HEK293 (cell line): Measurements from ENCODE around the gene HLF.

Experiments
- CTCF ChIA-PET: fragments of 350-600 bp; formaldehyde crosslinking; extraction: SDS; loops from one replicate; lab custom pipeline; 2021; ENCODE audit warnings: antibody characterized with exemption; lab: Yijun Ruan, JAX
- POLR2A ChIA-PET: fragments of 300-600 bp; formaldehyde crosslinking; extraction: SDS; loops from one replicate; lab custom pipeline; 2020; ENCODE audit warnings: antibody characterized with exemption, inconsistent platforms; lab: Yijun Ruan, JAX
- H3K27ac ChIP-seq: fragments of 200-500 bp; sonication (Bioruptor generic); 2 replicates; pipeline ENCODE4 v1.5.1; 2014; ENCODE audit warnings: low read depth, low read length, control low read depth, inconsistent platforms; ENCODE audit errors: extremely low read depth
- H3K36me3 ChIP-seq, 2 experiments: fragments of 200-500 bp in 1 of 2; sonication (Bioruptor generic) in 1 of 2; 1 replicate in 1 of 2; 2 replicates in 1 of 2; pipeline ENCODE4 v1.5.1; 2014 to 2017; ENCODE audit warnings: inconsistent platforms in 2 of 2, low read length in 2 of 2; ENCODE audit not compliant: control insufficient read depth in 2 of 2, insufficient read depth in 1 of 2
- H3K4me1 ChIP-seq: fragments of 200-500 bp; sonication (Bioruptor generic); 2 replicates; pipeline ENCODE4 v1.5.1; 2014; ENCODE audit warnings: mild to moderate bottlenecking, low read length, inconsistent platforms; ENCODE audit not compliant: control insufficient read depth, insufficient read depth
- H3K4me3 ChIP-seq: 2 replicates; pipeline ENCODE4 v1.5.1; 2011; ENCODE audit warnings: low read depth, mild to moderate bottlenecking, control low read depth, low read length, moderate library complexity
- H3K9me3 ChIP-seq: fragments of 200-500 bp; sonication (Bioruptor generic); 2 replicates; pipeline ENCODE4 v1.5.1; 2014; ENCODE audit warnings: low read depth, low read length, inconsistent platforms; ENCODE audit not compliant: control insufficient read depth, insufficient read depth
- ATF2 ChIP-seq: fragments of 450-650 bp; formaldehyde crosslinking; IDR thresholded peaks from 2 replicates; pipeline ENCODE4 v1.5.1; 2016; ENCODE audit warnings: missing biosample characterization, missing genetic modification characterization, low read depth
- EGR2 ChIP-seq: fragments of 450-650 bp; formaldehyde crosslinking; IDR thresholded peaks from 2 replicates; pipeline ENCODE4 v1.5.1; 2016; ENCODE audit warnings: low read depth, missing biosample characterization, missing genetic modification characterization
- KLF7 ChIP-seq: fragments of 450-650 bp; formaldehyde crosslinking; IDR thresholded peaks from 2 replicates; pipeline ENCODE4 v1.5.1; 2016; ENCODE audit warnings: missing biosample characterization, missing genetic modification characterization, borderline replicate concordance
- SALL2 ChIP-seq: fragments of 450-650 bp; formaldehyde crosslinking; IDR thresholded peaks from 2 replicates; pipeline ENCODE4 v1.5.0; 2017; ENCODE audit warnings: missing biosample characterization, mild to moderate bottlenecking, missing genetic modification characterization, borderline replicate concordance
- SCRT1 ChIP-seq: fragments of 450-650 bp; formaldehyde crosslinking; IDR thresholded peaks from 2 replicates; pipeline ENCODE4 v1.5.1; 2016; ENCODE audit warnings: missing biosample characterization, missing genetic modification characterization, borderline replicate concordance
- ZBTB21 ChIP-seq: fragments of 450-650 bp; formaldehyde crosslinking; IDR thresholded peaks from 2 replicates; pipeline ENCODE4 v1.5.1; 2017; ENCODE audit warnings: missing biosample characterization, missing genetic modification characterization
- ZFHX2 ChIP-seq: fragments of 450-650 bp; formaldehyde crosslinking; conservative IDR thresholded peaks from 2 replicates; pipeline ENCODE4 v1.5.1; 2016; ENCODE audit warnings: missing biosample characterization, missing genetic modification characterization
- ZNF302 ChIP-seq: fragments of 450-650 bp; formaldehyde crosslinking; IDR thresholded peaks from 2 replicates; pipeline ENCODE4 v1.5.1; 2016; ENCODE audit warnings: missing biosample characterization, missing genetic modification characterization, low read depth
- ZNF311 ChIP-seq: fragments of 450-650 bp; formaldehyde crosslinking; IDR thresholded peaks from 2 replicates; pipeline ENCODE4 v1.5.1; 2017; ENCODE audit warnings: missing biosample characterization, missing genetic modification characterization, borderline replicate concordance
- ZNF394 ChIP-seq: fragments of 450-650 bp; formaldehyde crosslinking; IDR thresholded peaks from 2 replicates; pipeline ENCODE4 v1.5.1; 2016; ENCODE audit warnings: missing biosample characterization, missing genetic modification characterization, mild to moderate bottlenecking, moderate library complexity, borderline replicate concordance
- ZNF398 ChIP-seq: fragments of 450-650 bp; formaldehyde crosslinking; IDR thresholded peaks from 2 replicates; pipeline ENCODE4 v1.5.1; 2017; ENCODE audit warnings: missing biosample characterization, missing genetic modification characterization
- ZNF513 ChIP-seq: fragments of 450-650 bp; IDR thresholded peaks from 2 replicates; pipeline ENCODE4 v1.5.1; 2018; ENCODE audit warnings: missing biosample characterization, missing genetic modification characterization
- ZNF548 ChIP-seq: fragments of 450-650 bp; formaldehyde crosslinking; IDR thresholded peaks from 2 replicates; pipeline ENCODE4 v1.5.1; 2016; ENCODE audit warnings: missing biosample characterization, missing genetic modification characterization
- ZNF600 ChIP-seq: fragments of 450-650 bp; formaldehyde crosslinking; IDR thresholded peaks from 2 replicates; pipeline ENCODE4 v1.5.1; 2016; ENCODE audit warnings: missing biosample characterization, missing genetic modification characterization
- ZNF654 ChIP-seq: fragments of 450-650 bp; formaldehyde crosslinking; IDR thresholded peaks from 2 replicates; pipeline ENCODE4 v1.5.1; 2016; ENCODE audit warnings: low read depth, missing biosample characterization, missing genetic modification characterization
- ZNF658 ChIP-seq: fragments of 450-650 bp; formaldehyde crosslinking; IDR thresholded peaks from 2 replicates; pipeline ENCODE4; 2016; ENCODE audit warnings: missing biosample characterization, missing genetic modification characterization
- ZNF677 ChIP-seq: fragments of 450-650 bp; IDR thresholded peaks from 2 replicates; pipeline ENCODE4 v1.5.0; 2018; ENCODE audit warnings: missing biosample characterization, mild to moderate bottlenecking, missing genetic modification characterization, moderate library complexity

The HLF gene

GRCh38 chr17:55318715-55319487, 54.1 kb downstream of the HLF start:
- peak; percentile 51; the same call in 1 of the 2 replicates for TF ChIP-seq ATF2 (tag by site-specific recombination)
- no peak for TF ChIP-seq ZNF677 (tag by site-specific recombination)
- no peaks in the 10 kb centered on the region for H3K36me3 ChIP-seq
- no peak overlapping the region for H3K27ac ChIP-seq
- no peaks in the 10 kb centered on the region for H3K4me1 ChIP-seq
- POLR2A ChIA-PET, result no interaction called here
- no peaks in the 10 kb centered on the region for H3K9me3 ChIP-seq
- CTCF ChIA-PET, result interaction anchor here (1.6 kb wide), 1 partner anchor 38 kb away, joined by 4 read pairs; no protein-coding TSS in a partner anchor
- no peak overlapping the region for H3K4me3 ChIP-seq

- Histone ChIP-seq H3K4me3 (no peak overlapping the region), H3K9me3 (no peaks in the 10 kb centered on the region), H3K36me3 (no peaks in the 10 kb centered on the region)
- ChIA-PET POLR2A (no interaction called here), CTCF (interaction anchor here (0.7 to 1.6 kb wide), 2 partner anchors 13 to 37 kb away, joined by 3 to 4 read pairs; no protein-coding TSS in a partner anchor)
- no peak for TF ChIP-seq KLF7 (tag by site-specific recombination)
- no peak for TF ChIP-seq SCRT1 (tag by site-specific recombination)
- no peak for TF ChIP-seq ZFHX2 (tag by site-specific recombination)
- TF ChIP-seq, all 188 proteins: peak for 0
- Histone ChIP-seq H3K27ac (no peak overlapping the region), H3K4me1 (no peaks in the 10 kb centered on the region)
These were observed 55.3 kb downstream of the HLF start for GRCh38 chr17:55319933-55320593.

- ChIA-PET CTCF (interaction anchor here (0.6 to 0.7 kb wide), 2 partner anchors 14 to 49 kb away, joined by 3 read pairs; no protein-coding TSS in a partner anchor), POLR2A (no interaction called here)
- no peaks in the 10 kb centered on the region for H3K9me3 ChIP-seq
- H3K4me3 ChIP-seq, result no peak overlapping the region
- H3K4me1 ChIP-seq, result no peaks in the 10 kb centered on the region
- H3K36me3 ChIP-seq, result no peaks in the 10 kb centered on the region
- no peak overlapping the region for H3K27ac ChIP-seq
- TF ChIP-seq ZNF600 (tag by site-specific recombination) (no peak), ZNF311 (tag by site-specific recombination) (no peak)
These were observed 56.0 kb downstream of the HLF start for GRCh38 chr17:55320594-55321426.

GRCh38 chr17:55321427-55322060, 56.8 kb downstream of the HLF start:
- TF ChIP-seq ZNF658 (tag by site-specific recombination) (no peak), ZNF302 (tag by site-specific recombination) (no peak), ZNF654 (no peak), ZNF548 (tag by site-specific recombination) (no peak), ZNF513 (no peak), ZBTB21 (tag by site-specific recombination) (no peak), ZNF394 (no peak), SALL2 (no peak), ZNF398 (tag by site-specific recombination) (no peak), EGR2 (tag by site-specific recombination) (no peak)
- no peak overlapping the region for H3K27ac ChIP-seq
- H3K4me1 ChIP-seq, result no peaks in the 10 kb centered on the region
- no peak overlapping the region for H3K4me3 ChIP-seq
- ChIA-PET POLR2A (no interaction called here), CTCF (interaction anchor here (0.6 kb wide), 1 partner anchor 49 kb away, joined by 3 read pairs; no protein-coding TSS in a partner anchor)
- no peaks in the 10 kb centered on the region for H3K36me3 ChIP-seq
- no peaks in the 10 kb centered on the region for H3K9me3 ChIP-seq
